HepG2 (cell line): Measurements from ENCODE around the gene ANKRD44. TPM values are rescaled to one million over a fixed set of nuclear protein-coding genes. Genes with fewer than 3 reads are reported as not detected.

ENCODE experiments used
- CREB1 ChIP-seq, 2 experiments: fragments of 450-650 bp in 1 of 2; IDR thresholded peaks; 2 replicates each; pipeline ENCODE4 v1.6.1; 2016 to 2017; ENCODE audit warnings: control low read depth in 1 of 2, mild to moderate bottlenecking in 1 of 2, missing compliant biosample characterization in 1 of 2, missing genetic modification characterization in 1 of 2
- HOMEZ ChIP-seq: IDR thresholded peaks from 2 replicates; pipeline ENCODE4 v1.6.1; 2016; ENCODE audit warnings: low read depth
- KMT2B ChIP-seq: IDR thresholded peaks from 2 replicates; pipeline ENCODE4 v1.6.1; 2016; ENCODE audit warnings: missing genetic modification reagents, missing compliant biosample characterization
- MAFF ChIP-seq: IDR thresholded peaks from 2 replicates; pipeline ENCODE4 v1.6.1; 2011; ENCODE audit warnings: low read depth, low read length, improper control_type of control experiment
- MAFK ChIP-seq, 2 experiments: IDR thresholded peaks in 1 of 2; conservative IDR thresholded peaks in 1 of 2; 2 replicates each; pipeline ENCODE4 v1.6.1; 2011; ENCODE audit warnings: improper control_type of control experiment in 2 of 2, low read length in 2 of 2
- POLR2AphosphoS5 ChIP-seq: IDR thresholded peaks from 2 replicates; pipeline ENCODE4 v1.6.1; 2012; ENCODE audit warnings: low read depth, low read length
- THRA ChIP-seq: sonication (generic); formaldehyde crosslinking; IDR thresholded peaks from 2 replicates; pipeline ENCODE4 v1.4.0; 2020; ENCODE audit warnings: missing genetic modification reagents, borderline replicate concordance
- ZNF280B ChIP-seq: sonication (generic); formaldehyde crosslinking; IDR thresholded peaks from 2 replicates; pipeline ENCODE4 v1.5.0; 2020; ENCODE audit warnings: missing genetic modification reagents, mild to moderate bottlenecking, borderline replicate concordance
- ZNF629 ChIP-seq: sonication (generic); formaldehyde crosslinking; conservative IDR thresholded peaks from 2 replicates; pipeline ENCODE4 v1.5.0; 2020; ENCODE audit warnings: missing genetic modification reagents
- ZNF816 ChIP-seq: sonication (generic); formaldehyde crosslinking; IDR thresholded peaks from 2 replicates; pipeline ENCODE4 v1.8.0; 2022; ENCODE audit warnings: missing genetic modification reagents, mild to moderate bottlenecking, borderline replicate concordance
- polyA plus RNA-seq, 8 experiments: library from polyadenylated mRNA; depleted of rRNA in 3 of 8; stranded (reverse) in 7 of 8; unstranded in 1 of 8; fragments of >200 nt; fragmentation: Illumina TruSeq in 4 of 8; extraction: Trizol in 4 of 8; gene quantifications; 2 replicates each; pipeline versions ENCODE4 v1.2.1 to v1.2.3, GENCODE V29; 2011 to 2016; ENCODE audit warnings: low read depth in 4 of 8, missing spikeins in 1 of 8, mixed read lengths in 1 of 8; ENCODE audit not compliant: insufficient read depth in 1 of 8
- total RNA-seq, 5 experiments: library from RNA; depleted of rRNA; stranded (reverse); fragments of >200 nt; fragmentation: Illumina TruSeq; extraction: Trizol; gene quantifications; 2 replicates each; pipeline ENCODE4 v1.2.3, GENCODE V29; 2016; ENCODE audit warnings: low read depth in 1 of 5

ANKRD44 gene
- total and polyA plus RNA-seq, 2 of the 13 experiments (the other 11 are each of a cell fraction or from before 2014, with no cell fraction given): 0.04 to 0.11 TPM

GRCh38 chr2:196987649-196988364 lies 322.8 kb downstream of the ANKRD44 start (continued):
- TF ChIP-seq MAFK (conservative IDR thresholded peaks at IDR 0.05 in 1 of 2, IDR thresholded peaks at IDR 0.05 in 1 of 2; ENCODE audit: low read length in 2 of 2): peak; percentile 36 to 41; a peak in 3 of 4 replicates
- no peak for TF ChIP-seq THRA (CRISPR knock-in tag)
- no peak for TF ChIP-seq ZNF629 (CRISPR knock-in tag)
- TF ChIP-seq CREB1 (IDR thresholded peaks at IDR 0.05): no peak
- TF ChIP-seq CREB1 (CRISPR knock-in tag; IDR thresholded peaks at IDR 0.05): no peak
- TF ChIP-seq HOMEZ: no peak
- peak; percentile 54 for TF ChIP-seq MAFF
- TF ChIP-seq ZNF816 (CRISPR knock-in tag): no peak
- no peak for TF ChIP-seq POLR2AphosphoS5
- no peak for TF ChIP-seq KMT2B (CRISPR knock-in tag)
- no peak for TF ChIP-seq ZNF280B (CRISPR knock-in tag)
